Measurements from ENCODE around the gene NME9.

GRCh38 chr3:138297059-138297607, 32.5 kb downstream of the NME9 start:
- TF ChIP-seq CTCF (IDR thresholded peaks at IDR 0.05) = no peak
- no peak for TF ChIP-seq POLR2AphosphoS5 (IDR thresholded peaks at IDR 0.05)
- no peak for TF ChIP-seq EP300 (IDR thresholded peaks at IDR 0.05)

Data from suprapubic skin (tissue), 4 donors.